Chondrocyte (in vitro differentiated cells): ENCODE data around the gene TMEM220. TPM values are rescaled to one million over a fixed set of nuclear protein-coding genes. Genes with fewer than 3 reads are reported as not detected.

Experiments used
- DNase-seq: peaks from one replicate; pipeline ENCODE4 v3.0.0; 2021; ENCODE audit warnings: mixed read lengths, low spot score
- H3K27ac Mint-ChIP-seq: one replicate; pipeline ENCODE4 v1.8.0; 2021; ENCODE audit warnings: mild to moderate bottlenecking, moderate library complexity, mixed read lengths; ENCODE audit not compliant: unreplicated experiment
- H3K27me3 Mint-ChIP-seq: 2 replicates; pipeline ENCODE4 v1.8.0; 2021; ENCODE audit warnings: low read depth, mixed read lengths
- H3K36me3 Mint-ChIP-seq: 2 replicates; pipeline ENCODE4 v1.8.0; 2021; ENCODE audit warnings: low read depth, mixed read lengths
- H3K4me1 Mint-ChIP-seq: 2 replicates; pipeline ENCODE4 v1.8.0; 2021; ENCODE audit warnings: low read depth, mild to moderate bottlenecking, mixed read lengths
- H3K4me3 Mint-ChIP-seq: one replicate; pipeline ENCODE4 v1.8.0; 2021; ENCODE audit warnings: mild to moderate bottlenecking, moderate library complexity, mixed read lengths; ENCODE audit not compliant: unreplicated experiment
- H3K9me3 Mint-ChIP-seq: 2 replicates; pipeline ENCODE4 v1.8.0; 2021; ENCODE audit warnings: low read depth, mixed read lengths
- total RNA-seq: library from RNA; stranded (reverse); gene quantifications from 3 replicates; pipeline ENCODE4 v1.2.1, GENCODE V29; 2021
- TF ChIP-seq, protein P1 (sequence below): fragments of 200-600 bp; sonication (generic); IDR thresholded peaks from 2 replicates; pipeline ENCODE4 v1.5.0; 2021; ENCODE audit warnings: antibody characterized with exemption, mild to moderate bottlenecking, moderate library complexity

Gene TMEM220
- total RNA-seq, 1 donor from 2014 or later, result 7.6 TPM

DNA sequence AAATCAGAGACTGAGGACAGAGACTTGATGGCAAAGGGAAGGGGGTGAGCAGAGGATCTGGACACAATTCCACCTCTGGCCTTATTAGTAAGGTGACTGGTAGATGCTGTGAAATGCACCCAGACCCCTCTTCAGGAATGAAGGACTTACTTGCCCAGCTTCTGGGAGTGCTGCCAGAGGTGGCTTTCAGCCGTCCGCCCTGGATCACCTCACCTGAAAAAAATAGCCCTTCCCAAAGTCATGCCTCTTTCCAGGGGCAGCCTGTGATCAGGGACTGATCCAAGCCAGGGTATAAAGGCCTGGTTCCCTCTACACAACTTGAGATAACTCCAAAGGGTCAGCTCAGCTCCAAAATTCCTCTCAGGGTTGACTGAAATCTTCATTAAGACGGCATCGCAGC is 20.4 kb upstream of the TMEM220 start:
- H3K27me3 Mint-ChIP-seq, result peaks cover 22% of the 10 kb centered on the region
- no peaks in the 10 kb centered on the region for H3K4me1 Mint-ChIP-seq
- DNase-seq, result no peak
- no peaks in the 10 kb centered on the region for H3K36me3 Mint-ChIP-seq
- TF ChIP-seq, protein P1, sequence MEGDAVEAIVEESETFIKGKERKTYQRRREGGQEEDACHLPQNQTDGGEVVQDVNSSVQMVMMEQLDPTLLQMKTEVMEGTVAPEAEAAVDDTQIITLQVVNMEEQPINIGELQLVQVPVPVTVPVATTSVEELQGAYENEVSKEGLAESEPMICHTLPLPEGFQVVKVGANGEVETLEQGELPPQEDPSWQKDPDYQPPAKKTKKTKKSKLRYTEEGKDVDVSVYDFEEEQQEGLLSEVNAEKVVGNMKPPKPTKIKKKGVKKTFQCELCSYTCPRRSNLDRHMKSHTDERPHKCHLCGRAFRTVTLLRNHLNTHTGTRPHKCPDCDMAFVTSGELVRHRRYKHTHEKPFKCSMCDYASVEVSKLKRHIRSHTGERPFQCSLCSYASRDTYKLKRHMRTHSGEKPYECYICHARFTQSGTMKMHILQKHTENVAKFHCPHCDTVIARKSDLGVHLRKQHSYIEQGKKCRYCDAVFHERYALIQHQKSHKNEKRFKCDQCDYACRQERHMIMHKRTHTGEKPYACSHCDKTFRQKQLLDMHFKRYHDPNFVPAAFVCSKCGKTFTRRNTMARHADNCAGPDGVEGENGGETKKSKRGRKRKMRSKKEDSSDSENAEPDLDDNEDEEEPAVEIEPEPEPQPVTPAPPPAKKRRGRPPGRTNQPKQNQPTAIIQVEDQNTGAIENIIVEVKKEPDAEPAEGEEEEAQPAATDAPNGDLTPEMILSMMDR, result no peak
- H3K27ac Mint-ChIP-seq, result no peak overlapping the region
- no peaks in the 10 kb centered on the region for H3K9me3 Mint-ChIP-seq
- H3K4me3 Mint-ChIP-seq, result no peak overlapping the region

DNA sequence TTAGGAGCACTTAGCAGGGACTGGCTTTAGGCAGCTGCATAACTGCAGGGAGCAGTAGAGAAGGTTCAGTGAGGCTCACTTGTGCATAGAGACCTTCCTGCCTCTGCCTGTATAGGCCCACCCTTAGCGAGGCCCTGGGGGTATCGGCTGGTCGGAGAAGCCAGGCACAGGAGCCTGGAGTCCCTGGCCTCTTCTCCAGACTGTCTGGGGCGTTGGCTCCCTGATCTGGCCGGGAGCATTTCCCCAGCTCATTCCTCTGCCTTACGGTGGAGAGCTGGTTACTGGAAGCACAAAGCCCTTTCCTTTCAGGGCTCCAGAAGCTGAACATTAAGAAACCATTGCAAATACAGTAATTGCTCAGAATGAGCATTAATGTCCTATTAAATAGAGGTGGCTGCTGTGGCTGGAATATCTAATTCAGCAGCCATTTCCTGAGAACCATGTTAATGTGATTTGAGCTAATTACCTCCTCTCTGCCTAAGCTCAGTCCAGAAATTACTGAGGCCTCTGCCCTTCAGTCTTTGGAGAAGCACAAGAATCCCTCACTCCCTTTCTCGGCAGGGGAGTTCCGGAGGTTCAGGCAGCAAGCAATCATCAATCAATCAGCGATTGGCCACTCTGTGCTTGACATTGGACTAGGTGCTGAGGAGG is 18.8 kb upstream of the TMEM220 start:
- Mint-ChIP-seq H3K4me3 (no peak overlapping the region), H3K4me1 (peaks cover 6% of the 10 kb centered on the region), H3K36me3 (no peaks in the 10 kb centered on the region), H3K9me3 (no peaks in the 10 kb centered on the region), H3K27me3 (peaks cover 16% of the 10 kb centered on the region), H3K27ac (no peak overlapping the region)
- no peak for DNase-seq
- TF ChIP-seq, protein P1, result no peak

DNA sequence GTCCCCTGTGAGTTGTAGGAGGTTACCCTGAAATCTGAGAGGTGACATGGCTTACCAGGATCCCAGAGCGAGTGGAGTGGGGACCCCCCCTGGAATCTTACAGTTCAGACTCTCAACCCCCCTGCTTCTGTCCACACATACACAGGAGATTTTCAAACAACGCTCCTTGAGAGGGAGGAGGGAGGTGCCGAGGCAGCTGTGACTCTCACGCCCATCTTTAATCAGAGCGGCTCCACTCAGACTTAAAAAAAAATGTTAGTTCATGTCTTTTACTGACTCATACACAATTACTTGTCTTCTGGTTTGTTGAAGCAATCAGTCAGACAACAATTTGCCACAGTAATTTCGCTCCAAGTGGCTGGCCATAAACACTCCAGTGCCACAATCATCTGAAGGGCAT is 15.4 kb upstream of the TMEM220 start:
- TF ChIP-seq, protein P1, result no peak
- Mint-ChIP-seq H3K36me3 (no peaks in the 10 kb centered on the region), H3K27ac (no peak overlapping the region), H3K27me3 (peaks cover 9% of the 10 kb centered on the region), H3K4me1 (peaks cover 6% of the 10 kb centered on the region), H3K9me3 (no peaks in the 10 kb centered on the region), H3K4me3 (no peak overlapping the region)
- no peak for DNase-seq

DNA sequence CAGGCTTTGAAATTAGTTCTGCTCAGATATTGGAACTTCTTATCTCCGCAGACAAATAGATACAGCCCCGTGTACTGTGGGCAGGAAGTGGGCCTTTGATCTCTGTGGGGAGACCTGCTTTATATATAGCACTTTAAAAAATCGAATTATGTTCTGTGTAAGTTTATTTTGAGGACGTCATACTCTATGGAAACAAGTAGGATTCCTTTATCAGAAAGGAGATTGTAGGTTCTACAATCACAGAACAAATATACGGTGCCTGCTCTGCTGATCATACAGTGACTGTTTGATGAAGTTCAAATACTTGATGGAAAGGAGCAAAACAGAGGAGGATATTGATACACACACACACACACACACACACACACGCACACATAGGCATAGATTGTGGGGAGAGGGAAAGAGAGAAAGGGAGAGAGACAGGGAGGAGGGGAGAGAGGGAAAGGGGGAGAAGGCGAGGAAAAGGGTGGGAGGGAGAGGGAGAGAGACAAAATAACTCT is 14.7 kb upstream of the TMEM220 start:
- H3K36me3 Mint-ChIP-seq, result no peaks in the 10 kb centered on the region
- no peak for DNase-seq
- H3K4me3 Mint-ChIP-seq, result no peak overlapping the region
- no peaks in the 10 kb centered on the region for H3K9me3 Mint-ChIP-seq
- no peak overlapping the region for H3K27ac Mint-ChIP-seq
- peaks cover 10% of the 10 kb centered on the region for H3K27me3 Mint-ChIP-seq
- TF ChIP-seq, protein P1, result no peak
- peaks cover 6% of the 10 kb centered on the region for H3K4me1 Mint-ChIP-seq

DNA sequence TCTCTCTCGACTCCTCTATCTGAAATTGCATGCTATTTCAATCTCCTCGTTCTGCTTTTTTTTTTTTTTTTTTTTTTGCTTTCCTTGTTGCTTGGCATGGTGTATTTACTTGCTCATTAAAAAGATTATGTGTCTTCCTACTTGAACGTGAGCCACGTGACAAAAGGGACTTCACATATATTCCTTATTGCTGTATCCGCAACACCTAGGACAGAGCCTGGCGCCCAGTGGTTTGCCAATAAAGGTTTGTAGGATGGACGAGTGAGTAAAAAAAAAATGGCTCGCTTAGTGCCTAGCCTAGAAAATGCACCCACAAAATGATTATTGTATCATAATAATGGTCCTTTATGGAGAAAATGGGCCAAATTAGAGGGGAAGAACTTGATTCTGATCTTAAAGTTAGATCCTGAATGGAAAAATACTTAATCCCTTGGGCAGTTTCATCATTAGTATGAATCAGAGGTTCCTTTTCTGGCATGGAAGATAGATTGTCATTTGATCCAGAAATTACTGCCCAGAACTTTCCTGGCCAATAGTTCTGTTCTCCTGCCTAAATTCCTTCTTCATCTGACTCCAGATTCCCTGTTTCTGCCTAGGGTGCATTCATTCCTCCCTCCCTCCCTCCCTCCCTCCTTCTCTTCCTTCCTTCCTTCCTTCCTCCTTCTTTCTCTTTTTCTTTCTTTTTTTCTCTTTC is 13.6 kb upstream of the TMEM220 start:
- no peak overlapping the region for H3K27ac Mint-ChIP-seq
- no peaks in the 10 kb centered on the region for H3K9me3 Mint-ChIP-seq
- H3K4me3 Mint-ChIP-seq, result no peak overlapping the region
- peaks cover 10% of the 10 kb centered on the region for H3K27me3 Mint-ChIP-seq
- DNase-seq, result no peak
- H3K4me1 Mint-ChIP-seq, result peaks cover 6% of the 10 kb centered on the region
- H3K36me3 Mint-ChIP-seq, result no peaks in the 10 kb centered on the region
- TF ChIP-seq, protein P1, result no peak
